ENCODE results near the gene CYS1.

GRCh38 chr2:10027660-10028330, 52.4 kb downstream of the CYS1 start:
- TF ChIP-seq CTCF (conservative IDR thresholded peaks at IDR 0.05 in 1 of 2, IDR thresholded peaks at IDR 0.05 in 1 of 2; ENCODE audit: extremely low read depth in 1 of 2, insufficient read depth in 1 of 2, low read depth in 1 of 2, low read length in 2 of 2) = no peak
- no peak for TF ChIP-seq EZH2 (IDR thresholded peaks at IDR 0.05; ENCODE audit: borderline replicate concordance, low read length)
